ENCODE results near the gene DFFB.

DFFB gene

GRCh38 chr1:3929126-3929525 lies 71.8 kb downstream of the DFFB start:
- DNase-seq, result no peak

GRCh38 chr1:3930301-3931006 lies 73.2 kb downstream of the DFFB start:
- DNase-seq, result no peak

- no peak for DNase-seq
Measured at GRCh38 chr1:3931007-3931912, 74.0 kb downstream of the DFFB start.

GRCh38 chr1:3932156-3932919 lies 75.1 kb downstream of the DFFB start:
- DNase-seq, result no peak
